Right lobe of liver (tissue), 4 donors: Measurements from ENCODE around the gene NCSTN.

ENCODE experiments used
- POLR2A ChIP-seq: fragments of 450-650 bp; IDR thresholded peaks from one replicate; pipeline ENCODE4 v1.6.1; 2017; ENCODE audit warnings: antibody characterized with exemption, mild to moderate bottlenecking
- TF ChIP-seq, protein P1 (sequence below), 4 donors: fragments of 200-600 bp in 3 of 4; fragments of 450-650 bp in 1 of 4; IDR thresholded peaks; one replicate each; pipeline versions ENCODE4 v1.5.1 to v1.8.0; 2016 to 2022; ENCODE audit warnings: antibody characterized with exemption in 4 of 4, mild to moderate bottlenecking in 2 of 4
- donor health status: DM: no; HTN: no; CAD: no.
- donor health status: DM: no; HTN: no; CAD: no.
- donor health status: DM: no; HTN: yes; CAD: no.

DNA sequence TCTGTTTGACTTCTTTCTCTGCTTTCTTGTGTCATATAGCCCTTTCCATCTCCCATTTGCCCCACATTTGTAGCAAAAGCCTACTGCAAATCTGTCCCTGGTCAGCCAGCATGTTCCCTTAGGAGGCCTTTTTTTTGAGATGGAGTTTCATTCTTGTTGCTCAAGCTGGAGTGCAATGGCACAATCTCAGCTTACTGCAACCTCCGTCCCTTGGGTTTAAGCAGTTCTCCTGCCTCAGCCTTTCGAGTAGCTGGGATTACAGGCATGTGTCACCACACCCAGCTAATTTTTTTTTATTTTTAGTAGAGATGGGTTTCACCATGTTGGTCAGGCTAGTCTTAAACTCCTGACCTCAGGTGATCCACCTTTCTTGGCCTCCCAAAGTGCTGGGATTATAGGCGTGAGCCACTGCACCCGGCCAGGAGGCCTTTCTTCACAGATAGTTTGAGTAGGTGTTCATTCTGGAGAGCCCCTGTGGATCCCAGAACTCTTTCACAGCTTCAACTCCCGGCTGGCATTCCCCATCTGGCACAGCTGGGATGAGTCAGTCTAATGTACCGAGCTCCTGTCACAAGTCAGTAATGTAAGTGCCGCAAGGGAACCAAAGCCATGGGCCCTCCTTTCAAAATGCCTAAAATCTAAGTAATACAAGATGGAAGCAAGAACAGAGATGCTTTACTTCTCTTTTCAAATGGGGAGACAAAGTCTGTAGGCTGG lies 14.3 kb downstream of the NCSTN start:
- TF ChIP-seq, protein P1, sequence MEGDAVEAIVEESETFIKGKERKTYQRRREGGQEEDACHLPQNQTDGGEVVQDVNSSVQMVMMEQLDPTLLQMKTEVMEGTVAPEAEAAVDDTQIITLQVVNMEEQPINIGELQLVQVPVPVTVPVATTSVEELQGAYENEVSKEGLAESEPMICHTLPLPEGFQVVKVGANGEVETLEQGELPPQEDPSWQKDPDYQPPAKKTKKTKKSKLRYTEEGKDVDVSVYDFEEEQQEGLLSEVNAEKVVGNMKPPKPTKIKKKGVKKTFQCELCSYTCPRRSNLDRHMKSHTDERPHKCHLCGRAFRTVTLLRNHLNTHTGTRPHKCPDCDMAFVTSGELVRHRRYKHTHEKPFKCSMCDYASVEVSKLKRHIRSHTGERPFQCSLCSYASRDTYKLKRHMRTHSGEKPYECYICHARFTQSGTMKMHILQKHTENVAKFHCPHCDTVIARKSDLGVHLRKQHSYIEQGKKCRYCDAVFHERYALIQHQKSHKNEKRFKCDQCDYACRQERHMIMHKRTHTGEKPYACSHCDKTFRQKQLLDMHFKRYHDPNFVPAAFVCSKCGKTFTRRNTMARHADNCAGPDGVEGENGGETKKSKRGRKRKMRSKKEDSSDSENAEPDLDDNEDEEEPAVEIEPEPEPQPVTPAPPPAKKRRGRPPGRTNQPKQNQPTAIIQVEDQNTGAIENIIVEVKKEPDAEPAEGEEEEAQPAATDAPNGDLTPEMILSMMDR (IDR thresholded peaks at IDR 0.05) = no peak
- TF ChIP-seq POLR2A = no peak
